GM19395 (cell line): ENCODE data around the gene MRPS14.
A peak's percentile ranks its signal among the peaks of the same experiment; 100 is the strongest.
"Not testable (repeated sequence)": the region's sequence is repeated elsewhere in the genome, so short reads cannot be mapped to it uniquely, and the experiment has no call there.

Experiments
- ATAC-seq: cut with Tn5 transposase; IDR thresholded peaks from one replicate; pipeline ENCODE4 v1.9.1; 2021; ENCODE audit warnings: mild to moderate bottlenecking, moderate library complexity; ENCODE audit not compliant: unreplicated experiment

Gene MRPS14

GRCh38 chr1:175023043-175023921, at the start of gene MRPS14:
TSS of gene MRPS14 (minus strand) at chr1:175023425. CDS start at chr1:175023408, 17 bp downstream.
- ATAC-seq, result peak; percentile 92

DNA sequence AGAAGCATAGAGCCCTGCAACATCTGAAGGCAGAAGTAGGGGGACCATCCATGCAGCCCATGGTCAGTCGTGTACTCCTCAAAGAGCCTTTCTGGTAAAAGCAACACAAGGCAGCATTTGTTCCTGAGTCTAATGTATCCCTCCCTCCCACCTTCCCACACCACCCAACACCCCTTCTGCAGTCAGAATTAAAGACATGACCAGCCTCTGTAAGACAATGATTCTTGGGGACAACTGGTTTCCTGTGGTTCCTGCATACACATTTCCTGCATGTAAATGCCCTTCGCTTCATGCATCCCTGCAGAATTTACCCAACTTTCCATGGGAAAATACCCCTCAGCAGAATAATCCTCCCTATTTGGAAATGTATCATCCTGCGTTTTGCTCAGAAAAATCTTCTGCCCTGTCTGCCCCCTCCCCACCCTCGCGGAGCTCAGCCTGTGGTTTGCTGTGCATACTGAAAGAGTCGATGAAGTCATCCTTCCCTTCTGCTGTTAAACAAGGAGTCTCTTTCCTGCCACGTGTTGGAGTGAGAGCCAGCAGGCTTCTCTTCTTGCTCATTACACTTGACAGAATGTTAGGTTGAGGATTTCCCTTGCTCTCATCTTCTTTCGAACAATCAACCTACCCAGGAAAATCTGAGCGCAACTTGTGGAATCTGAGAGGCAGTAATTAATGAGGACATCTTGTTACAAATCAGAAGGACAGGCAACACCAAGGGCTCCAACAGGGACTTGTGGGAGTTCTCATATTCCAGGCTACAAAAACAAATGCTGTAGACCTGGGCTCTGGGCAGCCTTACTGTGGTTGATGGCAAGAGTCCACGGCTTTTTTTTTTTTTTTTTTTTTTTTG, 49.1 kb upstream of the MRPS14 start:
- peak; percentile 91 for ATAC-seq

DNA sequence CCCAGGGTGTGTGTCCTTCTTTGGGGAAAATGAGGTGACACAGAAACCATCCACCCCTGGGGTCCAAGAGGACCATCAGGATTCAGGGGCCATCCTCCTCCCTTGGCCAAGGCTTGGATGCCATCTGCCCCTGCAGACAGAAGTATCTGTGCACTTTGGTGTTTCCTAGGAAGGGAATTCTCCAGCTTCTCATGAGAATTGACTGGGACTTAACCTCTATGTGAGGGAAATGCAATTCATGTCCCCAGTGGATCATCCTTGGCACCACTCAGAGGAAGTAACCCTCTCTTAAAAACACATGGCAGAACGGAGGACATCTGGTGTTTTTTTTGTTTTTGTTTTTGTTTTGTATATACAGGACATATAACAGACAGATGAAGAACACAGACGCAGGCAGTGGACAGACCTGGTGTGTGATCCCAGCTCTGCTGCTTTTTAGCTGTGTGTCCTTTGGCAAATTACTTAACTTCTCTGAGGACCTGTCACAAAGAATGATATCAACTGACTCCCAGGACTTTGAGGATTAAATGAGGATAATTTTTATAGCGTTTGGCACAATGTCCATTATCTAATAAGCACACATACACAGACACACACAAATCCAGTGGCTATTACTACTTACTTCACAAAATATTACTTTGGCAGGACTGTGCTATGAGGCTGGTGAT, 48.2 kb upstream of the MRPS14 start:
- ATAC-seq, result no peak

GRCh38 chr1:175070818-175071217, 47.6 kb upstream of the MRPS14 start:
- ATAC-seq, result no peak

DNA sequence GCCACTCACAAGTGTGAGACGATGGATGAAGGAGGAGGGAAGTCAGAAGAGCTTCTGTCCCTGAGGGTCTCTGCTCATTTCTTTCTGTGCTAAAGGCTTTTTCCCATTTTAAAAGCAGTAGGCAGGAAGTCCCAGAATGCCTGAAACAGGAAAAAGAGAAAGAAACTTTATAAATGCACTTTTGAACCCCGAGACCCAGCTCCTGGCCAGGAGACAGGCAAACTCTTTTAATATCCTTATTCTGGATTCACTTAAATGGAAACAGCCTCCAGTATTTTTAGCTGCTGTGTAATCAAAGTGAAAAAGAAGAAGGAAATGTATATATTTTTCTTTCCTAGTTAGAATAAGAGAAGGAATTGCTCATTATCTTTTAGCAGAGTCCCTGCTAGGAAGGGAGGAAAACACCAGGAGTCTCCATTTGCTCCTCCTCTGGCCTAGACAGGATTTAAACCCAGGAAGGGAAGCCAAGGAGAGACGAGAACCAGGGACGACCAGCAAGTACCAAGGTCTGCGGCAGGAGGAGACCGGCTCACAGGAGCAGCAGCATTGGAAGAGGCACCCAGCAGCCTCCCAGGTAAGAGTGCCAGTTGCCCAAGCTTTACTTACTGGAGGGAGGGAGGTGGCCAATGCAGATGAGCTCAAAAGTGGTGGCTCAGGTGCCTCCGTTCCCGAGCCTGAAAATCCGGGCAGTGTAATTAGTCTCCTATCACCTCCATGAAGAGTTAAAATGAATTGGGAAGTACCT, 44.3 kb upstream of the MRPS14 start, which contains the start of gene TNN:
Gene TNN (plus strand): TSS at position 472 of the 745 bp plus-strand sequence. CDS start 9,586 bp downstream, outside the sequence.
- ATAC-seq, result no peak

DNA sequence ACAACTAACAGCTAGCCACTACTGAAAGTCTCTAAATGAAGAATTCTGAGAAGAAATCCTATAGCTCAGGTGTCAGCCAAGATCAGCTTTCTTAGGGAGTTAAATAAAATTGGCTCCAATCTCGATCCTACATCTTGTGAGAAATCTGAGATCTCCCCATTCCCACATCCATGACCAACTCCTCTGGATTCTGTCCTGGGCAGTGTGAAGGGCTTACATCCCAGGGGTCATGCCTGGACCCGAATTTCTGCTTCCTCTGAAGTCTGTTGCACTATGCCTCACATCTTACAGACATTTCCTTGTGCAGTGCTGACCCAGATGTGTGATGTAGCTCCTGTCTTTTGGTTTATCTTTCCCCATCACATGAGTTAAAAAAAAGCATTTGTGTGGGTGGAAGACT, 39.6 kb upstream of the MRPS14 start:
- ATAC-seq, result no peak

DNA sequence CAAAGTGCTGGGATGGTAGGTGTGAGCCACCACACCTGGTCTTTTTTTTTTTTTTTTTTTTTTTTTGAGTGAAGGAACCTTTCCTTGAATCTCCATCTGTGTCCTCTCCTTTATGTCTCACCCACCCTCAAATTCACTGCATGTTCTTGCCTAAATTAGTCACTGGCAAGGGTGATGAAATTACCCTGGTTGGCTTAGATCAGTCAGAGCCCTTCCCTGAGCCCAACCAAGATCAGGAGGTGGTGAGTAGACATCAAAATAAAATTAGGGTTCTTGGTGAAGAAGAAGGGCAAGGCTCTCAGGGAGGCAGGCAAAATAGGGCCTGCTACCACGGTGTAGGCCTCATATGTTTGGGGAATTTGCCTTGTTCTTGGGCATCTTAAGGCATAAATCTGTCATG, 39.1 kb upstream of the MRPS14 start:
- ATAC-seq, result no peak

DNA sequence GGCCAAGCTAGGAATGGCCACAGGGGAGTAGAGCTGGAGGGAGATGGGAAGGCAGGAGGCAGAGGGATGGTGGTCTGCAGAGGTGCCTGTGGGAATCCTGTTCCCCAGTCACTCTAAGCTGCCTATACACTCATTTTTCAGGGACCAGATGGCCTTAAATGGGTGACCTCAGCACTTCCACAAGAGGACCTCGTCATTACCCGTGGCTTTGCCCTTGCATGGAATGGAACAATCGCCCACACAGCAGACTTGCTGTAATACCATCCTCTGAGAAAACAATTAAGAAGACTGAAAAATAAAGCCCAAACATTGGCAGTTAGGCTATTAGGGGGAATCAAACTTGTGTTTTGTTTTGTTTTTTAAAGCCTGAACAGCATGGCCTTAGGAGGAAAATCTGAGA, 31.5 kb upstream of the MRPS14 start:
- ATAC-seq, result no peak

DNA sequence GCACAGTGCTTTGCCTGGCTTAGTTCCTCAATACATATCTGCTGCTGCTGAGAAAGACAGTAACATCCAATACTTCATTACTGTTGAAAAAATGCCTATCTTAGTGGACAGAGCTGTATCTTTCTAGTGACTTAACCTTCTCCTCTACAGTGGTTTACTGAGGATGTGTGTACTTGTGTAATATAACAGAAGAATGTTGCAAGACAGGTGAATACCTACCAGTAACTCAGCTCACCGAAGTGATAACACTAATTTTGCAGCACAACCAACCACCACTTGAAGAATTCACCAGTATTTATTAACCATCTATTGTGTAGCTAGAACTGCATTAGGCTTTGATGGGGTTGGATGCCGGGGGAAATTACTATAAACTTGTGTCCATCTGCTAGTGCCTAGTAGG, 27.8 kb upstream of the MRPS14 start:
- ATAC-seq, result no peak

GRCh38 chr1:175045519-175045918, 22.3 kb upstream of the MRPS14 start:
- ATAC-seq, result no peak

- no peak for ATAC-seq
These were observed 21.9 kb upstream of the MRPS14 start for GRCh38 chr1:175045097-175045496.

- not testable (repeated sequence) for ATAC-seq
These were observed 21.4 kb upstream of the MRPS14 start for GRCh38 chr1:175044591-175044990.

GRCh38 chr1:175043824-175044223, 20.6 kb upstream of the MRPS14 start:
- no peak for ATAC-seq

- no peak for ATAC-seq
These were observed 19.4 kb upstream of the MRPS14 start for GRCh38 chr1:175042650-175043049.

DNA sequence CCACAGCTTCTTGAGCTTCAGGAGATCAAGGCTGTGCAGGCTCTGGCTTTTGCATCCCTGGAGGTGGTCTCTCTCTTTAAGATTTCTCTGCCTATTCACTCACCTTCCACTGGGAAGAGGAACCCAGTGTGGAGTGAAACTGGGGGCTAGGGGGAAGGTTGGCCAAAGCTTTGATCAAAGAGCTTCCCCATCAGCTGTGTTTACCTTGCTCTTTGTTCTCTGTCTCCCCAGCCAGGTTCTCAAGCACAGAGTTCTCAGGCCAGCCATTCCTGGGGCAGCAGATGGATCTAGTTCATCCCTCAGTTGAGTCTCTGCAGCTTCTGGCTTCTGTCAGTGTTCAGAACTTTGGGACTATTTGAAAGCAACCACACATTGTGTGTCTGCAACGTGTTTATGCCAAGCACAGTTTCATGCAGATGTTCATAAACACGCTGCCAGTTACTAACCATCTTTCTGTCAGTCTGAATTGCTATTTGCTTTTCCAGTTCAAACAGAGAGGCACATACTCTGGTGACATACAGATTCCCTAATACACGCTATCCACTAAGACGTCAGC, 17.2 kb upstream of the MRPS14 start:
- no peak for ATAC-seq

DNA sequence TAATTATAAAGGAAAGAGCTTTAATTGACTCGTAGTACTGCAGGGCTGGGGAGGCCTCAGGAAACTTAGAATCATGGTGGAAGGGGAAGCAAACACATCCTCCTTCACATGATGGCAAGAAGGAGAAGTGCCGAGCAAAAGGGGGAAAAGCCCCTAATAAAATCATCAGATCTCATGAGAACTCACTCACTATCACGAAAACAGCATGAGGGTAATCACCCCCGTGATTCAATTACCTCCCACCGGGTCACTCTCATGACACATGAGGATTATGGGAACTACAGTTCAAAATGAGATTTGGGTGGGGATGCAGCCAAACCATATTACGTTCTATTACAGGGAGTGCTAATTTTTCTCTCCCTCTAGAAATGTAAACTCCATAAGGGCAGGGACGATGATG, 14.2 kb upstream of the MRPS14 start:
- no peak for ATAC-seq

DNA sequence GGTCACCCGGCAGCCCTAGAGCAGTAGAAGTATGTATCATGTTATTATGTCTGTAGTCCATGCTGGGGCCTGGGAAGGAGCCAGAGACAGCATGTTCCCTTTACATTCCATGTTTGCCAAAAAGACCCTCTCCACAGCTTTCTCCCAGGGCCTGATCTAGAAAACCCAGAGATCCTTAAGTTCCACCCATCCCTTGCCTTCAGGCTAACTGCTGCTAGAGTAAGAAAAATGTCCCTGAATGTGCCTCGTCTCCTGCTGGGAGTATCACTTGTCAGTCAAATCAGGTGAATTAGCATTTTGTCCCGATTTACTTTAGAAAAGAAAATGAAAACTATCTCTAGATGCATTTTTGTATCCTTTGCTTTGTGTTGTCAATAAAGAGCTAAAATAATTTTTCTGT, 13.3 kb upstream of the MRPS14 start:
- no peak for ATAC-seq

DNA sequence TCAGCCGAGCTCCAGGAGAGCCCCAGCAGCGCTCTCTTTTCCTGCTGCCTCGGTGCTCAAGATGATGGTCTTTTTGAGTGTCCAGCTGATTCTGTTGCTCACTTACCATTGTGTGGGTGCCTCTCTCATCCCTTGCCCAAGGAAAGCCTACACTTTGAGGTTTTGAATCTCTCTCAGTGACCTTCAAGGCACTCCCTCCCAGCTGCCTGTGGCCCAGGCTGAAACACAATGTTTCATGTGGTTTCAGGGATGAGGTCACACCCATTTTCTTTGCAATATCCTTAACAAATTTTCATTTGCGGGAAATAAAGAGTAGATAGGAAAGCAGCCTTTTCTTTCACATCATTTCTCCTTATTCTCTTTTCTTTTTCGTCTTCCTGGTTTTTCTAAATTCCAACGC, 12.6 kb upstream of the MRPS14 start:
- no peak for ATAC-seq

- no peak for ATAC-seq
These were observed 11.6 kb upstream of the MRPS14 start for GRCh38 chr1:175034775-175035174.

GRCh38 chr1:175033953-175034352, 10.7 kb upstream of the MRPS14 start:
- no peak for ATAC-seq
